NAMALWA (cell line): ENCODE data around the gene BTC.
"Not testable (repeated sequence)": the region's sequence is repeated elsewhere in the genome, so short reads cannot be mapped to it uniquely, and the experiment has no call there.

ENCODE experiments used
- DNase-seq: peaks from one replicate; pipeline ENCODE4 v3.0.0-alpha.2; 2015; ENCODE audit warnings: low spot score

BTC gene

GRCh38 chr4:74757136-74757535, 37.2 kb downstream of the BTC start:
- DNase-seq: no peak

- DNase-seq: no peak
These were observed 38.8 kb downstream of the BTC start for GRCh38 chr4:74755486-74755885.

- DNase-seq: no peak
These were observed 40.1 kb downstream of the BTC start for GRCh38 chr4:74754218-74754617.

GRCh38 chr4:74752798-74753197, 41.5 kb downstream of the BTC start:
- no peak for DNase-seq

DNA sequence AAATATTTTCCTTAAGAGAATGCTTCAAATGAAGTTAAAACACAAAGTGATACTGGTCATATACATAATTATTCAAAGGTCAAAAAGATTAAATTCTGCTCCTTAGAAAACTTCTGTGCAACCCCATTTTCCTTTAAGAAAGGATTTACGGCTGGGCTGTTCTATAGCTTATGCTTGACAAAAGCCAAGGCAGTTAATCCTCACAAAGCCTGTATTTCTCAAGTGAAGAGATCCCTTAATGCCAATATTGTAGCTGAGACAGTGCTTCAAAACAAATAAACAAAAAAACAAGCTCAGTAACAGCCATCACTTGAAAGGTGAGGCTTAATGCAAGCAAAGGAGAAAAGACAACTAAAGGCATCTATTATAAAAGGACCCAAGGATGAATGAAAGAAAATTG, 42.5 kb downstream of the BTC start:
- no peak for DNase-seq

GRCh38 chr4:74751247-74751646, 43.1 kb downstream of the BTC start:
- no peak for DNase-seq

DNA sequence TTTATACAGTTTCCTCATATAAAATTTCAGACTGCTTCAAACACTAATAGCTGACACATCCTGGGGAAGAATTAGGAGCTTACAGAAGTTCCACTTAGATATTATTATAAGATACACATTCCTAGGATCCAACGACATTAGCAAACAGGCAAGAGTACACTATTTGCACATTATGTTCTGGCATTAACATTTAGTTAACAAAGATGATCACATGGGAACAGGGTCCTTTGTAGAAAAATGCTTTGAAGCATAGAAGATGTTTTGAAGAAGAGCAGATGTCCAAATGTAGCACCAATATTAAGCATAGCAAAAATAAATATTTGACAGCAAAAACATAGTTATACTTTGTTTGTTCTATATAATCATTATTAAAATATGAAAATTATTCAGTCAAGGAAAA, 52.1 kb downstream of the BTC start:
- no peak for DNase-seq

DNA sequence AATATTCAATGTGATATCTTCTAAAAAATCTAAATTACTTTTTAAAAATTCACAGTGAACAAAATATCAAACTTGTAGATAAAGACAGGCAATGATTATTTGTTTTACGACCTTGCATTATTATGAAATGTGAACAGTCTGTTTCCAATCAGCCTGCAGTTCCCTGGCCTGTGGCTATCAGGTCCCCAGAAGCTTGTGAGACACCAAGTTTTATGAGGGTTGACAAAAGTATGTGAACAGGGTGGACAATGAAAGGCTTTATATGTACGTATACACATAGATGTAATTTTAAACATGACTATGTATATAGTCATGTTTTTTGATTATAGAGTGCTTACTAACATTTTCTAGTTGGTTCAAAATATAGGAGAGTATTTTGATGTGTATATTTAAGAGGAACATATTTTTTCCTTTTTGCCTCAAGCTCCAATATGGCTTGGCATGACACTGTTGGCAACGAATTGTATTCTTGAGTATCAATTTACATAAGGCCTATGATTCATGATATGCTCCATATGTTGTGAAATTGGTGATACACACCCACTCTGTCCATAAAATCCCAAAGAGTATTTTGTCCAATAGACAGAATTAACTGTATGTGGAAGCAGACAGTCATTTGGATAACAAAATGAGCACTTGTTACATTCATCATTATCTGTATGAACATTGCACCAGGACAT, 55.7 kb downstream of the BTC start:
- DNase-seq: no peak

DNA sequence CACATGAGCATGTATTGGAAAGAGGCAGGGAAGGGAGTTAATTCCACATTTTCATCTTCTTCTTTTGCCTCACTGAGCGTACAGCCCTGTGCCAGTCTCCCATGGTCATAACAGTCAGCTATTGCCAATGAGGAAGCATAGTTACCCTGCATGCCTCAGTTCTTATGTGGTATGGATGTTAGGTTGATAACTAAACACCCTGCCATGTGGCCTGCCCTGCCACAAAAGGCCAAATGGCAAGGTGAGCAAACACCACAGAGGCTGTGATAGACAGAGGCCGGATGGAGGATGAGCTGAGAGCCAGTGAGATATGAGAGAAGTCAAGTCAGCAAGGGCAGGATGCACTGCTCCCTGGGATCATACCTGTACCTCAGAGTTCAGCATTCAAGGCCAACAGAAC, 59.3 kb downstream of the BTC start:
- no peak for DNase-seq

DNA sequence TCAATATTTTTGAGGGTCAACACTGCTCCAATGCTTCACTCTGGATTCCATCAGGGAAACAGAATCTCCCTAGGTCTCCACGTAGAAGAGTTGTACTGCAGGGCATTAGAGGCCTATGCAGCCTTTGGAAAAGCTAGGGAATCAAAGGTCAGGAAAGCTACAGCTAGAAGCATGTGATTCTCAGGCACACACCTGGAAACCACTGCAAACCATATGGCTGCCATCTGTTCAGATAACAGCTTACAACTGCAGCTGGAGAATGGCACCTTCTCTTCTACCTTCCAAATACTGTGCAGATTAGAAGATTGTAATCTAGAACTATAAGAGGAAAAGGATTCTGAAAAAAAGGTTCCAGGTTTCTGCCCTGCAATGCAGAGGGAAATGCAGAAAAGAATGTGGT, 60.6 kb downstream of the BTC start:
- DNase-seq: no peak

DNA sequence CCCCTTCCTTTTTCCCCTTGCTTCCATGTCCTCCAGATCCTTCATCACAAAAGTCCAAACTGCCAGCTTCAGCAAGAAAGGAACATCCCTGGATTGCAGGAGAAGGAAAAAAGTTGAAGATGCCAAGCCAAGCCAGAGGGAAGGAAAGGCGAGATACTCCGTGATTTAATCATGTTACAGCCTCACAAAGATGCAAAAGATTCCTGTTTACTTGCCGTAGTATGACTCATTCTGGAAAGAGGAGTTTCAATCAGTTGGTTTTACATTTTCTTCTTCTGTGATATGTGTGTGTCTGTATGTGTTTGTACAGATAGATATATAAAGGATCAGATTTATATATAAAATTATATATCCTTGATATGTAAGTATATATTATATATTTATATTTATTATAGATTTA, 69.3 kb downstream of the BTC start:
- DNase-seq: no peak

GRCh38 chr4:74716436-74716765, 77.9 kb downstream of the BTC start:
- DNase-seq: no peak

- DNase-seq: no peak
These were observed 78.5 kb downstream of the BTC start for GRCh38 chr4:74715706-74716435.

DNA sequence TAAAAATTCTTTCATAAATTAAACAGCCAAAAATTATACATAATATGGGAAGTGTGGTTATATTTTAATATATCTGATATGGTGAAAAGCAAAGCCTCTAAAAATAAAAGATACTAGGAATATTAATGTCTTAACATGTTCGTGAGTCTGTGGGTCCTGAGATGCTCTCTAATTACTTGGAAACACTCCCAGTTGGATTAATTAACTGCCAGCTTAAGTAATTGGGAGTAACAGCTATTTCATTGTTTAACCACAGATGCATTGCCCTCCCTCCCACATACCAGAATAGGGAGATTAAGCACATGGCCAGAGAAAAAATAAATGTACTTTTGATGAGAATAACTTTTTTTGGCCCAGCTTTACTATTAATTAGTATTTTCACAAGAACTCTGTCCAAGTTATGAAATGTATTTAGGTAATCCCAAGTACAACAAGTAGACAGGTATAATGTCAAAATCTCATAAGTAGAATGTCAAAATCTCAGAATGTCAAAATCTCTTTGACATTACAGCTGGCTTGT, 79.7 kb downstream of the BTC start:
- DNase-seq: no peak

GRCh38 chr4:74708135-74708534, 86.2 kb downstream of the BTC start:
- DNase-seq: not testable (repeated sequence)
